ENCODE measurements around the gene CENPP.

CENPP gene

DNA sequence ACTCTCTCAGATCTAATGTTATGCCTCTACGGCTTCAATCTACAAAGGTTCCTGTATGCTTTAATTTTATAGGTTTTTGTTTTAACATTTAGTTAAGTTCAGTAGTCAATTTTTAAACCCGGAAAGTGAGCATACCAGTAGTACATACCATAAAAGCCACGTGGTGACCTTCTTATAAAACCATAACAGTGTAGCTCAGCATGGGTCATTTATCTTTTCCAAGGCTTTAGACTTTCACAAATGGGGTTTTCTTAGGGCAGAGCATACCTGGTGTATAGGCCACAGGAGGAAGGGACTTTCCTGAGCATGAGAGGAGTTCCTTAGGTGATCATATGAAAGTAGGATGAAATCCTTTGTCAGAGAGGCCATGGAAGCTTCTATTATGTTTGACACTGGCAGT, 186.9 kb downstream of the CENPP start:
- H3K36me3 ChIP-seq (ENCODE audit: control insufficient read depth, insufficient read depth, low read length): no peaks in the 10 kb centered on the region
- TF ChIP-seq CTCF (IDR thresholded peaks at IDR 0.05; ENCODE audit: insufficient read depth, low read length, poor library complexity, severe bottlenecking): no peak
- no peak for DNase-seq (ENCODE audit: extremely low read depth, insufficient read length)

GRCh38 chr9:92513349-92513748, 187.6 kb downstream of the CENPP start:
- no peak for DNase-seq (ENCODE audit: extremely low read depth, insufficient read length)
- TF ChIP-seq CTCF (IDR thresholded peaks at IDR 0.05; ENCODE audit: insufficient read depth, low read length, poor library complexity, severe bottlenecking): no peak
- Histone ChIP-seq H3K4me3 (replicated peaks; ENCODE audit: low read depth, low read length) (no peak overlapping the region), H3K27me3 (replicated peaks; ENCODE audit: control insufficient read depth, insufficient read depth, low read length) (no peaks in the 10 kb centered on the region), H3K36me3 (ENCODE audit: control insufficient read depth, insufficient read depth, low read length) (no peaks in the 10 kb centered on the region)

More for the DNA sequence above, 186.9 kb downstream of the CENPP start:
- H3K4me3 ChIP-seq (replicated peaks; ENCODE audit: low read depth, low read length): no peak overlapping the region
- no peaks in the 10 kb centered on the region for H3K27me3 ChIP-seq (replicated peaks; ENCODE audit: control insufficient read depth, insufficient read depth, low read length)

- no peak for DNase-seq (ENCODE audit: extremely low read depth, insufficient read length)
- Histone ChIP-seq H3K36me3 (ENCODE audit: control insufficient read depth, insufficient read depth, low read length) (no peaks in the 10 kb centered on the region), H3K27me3 (replicated peaks; ENCODE audit: control insufficient read depth, insufficient read depth, low read length) (no peaks in the 10 kb centered on the region), H3K4me3 (replicated peaks; ENCODE audit: low read depth, low read length) (no peak overlapping the region)
- TF ChIP-seq CTCF (IDR thresholded peaks at IDR 0.05; ENCODE audit: insufficient read depth, low read length, poor library complexity, severe bottlenecking): no peak
Observed at GRCh38 chr9:92514635-92515034, 188.9 kb downstream of the CENPP start.

- no peak for DNase-seq (ENCODE audit: extremely low read depth, insufficient read length)
- no peaks in the 10 kb centered on the region for H3K36me3 ChIP-seq (ENCODE audit: control insufficient read depth, insufficient read depth, low read length)
- H3K4me3 ChIP-seq (replicated peaks; ENCODE audit: low read depth, low read length): no peak overlapping the region
- TF ChIP-seq CTCF (IDR thresholded peaks at IDR 0.05; ENCODE audit: insufficient read depth, low read length, poor library complexity, severe bottlenecking): no peak
- H3K27me3 ChIP-seq (replicated peaks; ENCODE audit: control insufficient read depth, insufficient read depth, low read length): no peaks in the 10 kb centered on the region
Observed at GRCh38 chr9:92516521-92516920, 190.8 kb downstream of the CENPP start.

- no peak for DNase-seq (ENCODE audit: extremely low read depth, insufficient read length)
- Histone ChIP-seq H3K36me3 (ENCODE audit: control insufficient read depth, insufficient read depth, low read length) (no peaks in the 10 kb centered on the region), H3K27me3 (replicated peaks; ENCODE audit: control insufficient read depth, insufficient read depth, low read length) (no peaks in the 10 kb centered on the region), H3K4me3 (replicated peaks; ENCODE audit: low read depth, low read length) (no peak overlapping the region)
- no peak for TF ChIP-seq CTCF (IDR thresholded peaks at IDR 0.05; ENCODE audit: insufficient read depth, low read length, poor library complexity, severe bottlenecking)
Observed at GRCh38 chr9:92517046-92517445, 191.3 kb downstream of the CENPP start.

GRCh38 chr9:92518199-92518598, 192.4 kb downstream of the CENPP start:
- TF ChIP-seq CTCF (IDR thresholded peaks at IDR 0.05; ENCODE audit: insufficient read depth, low read length, poor library complexity, severe bottlenecking): no peak
- Histone ChIP-seq H3K4me3 (replicated peaks; ENCODE audit: low read depth, low read length) (no peak overlapping the region), H3K27me3 (replicated peaks; ENCODE audit: control insufficient read depth, insufficient read depth, low read length) (no peaks in the 10 kb centered on the region), H3K36me3 (ENCODE audit: control insufficient read depth, insufficient read depth, low read length) (no peaks in the 10 kb centered on the region)
- no peak for DNase-seq (ENCODE audit: extremely low read depth, insufficient read length)
